Measurements from ENCODE around the gene RGMA.

RGMA gene

DNA sequence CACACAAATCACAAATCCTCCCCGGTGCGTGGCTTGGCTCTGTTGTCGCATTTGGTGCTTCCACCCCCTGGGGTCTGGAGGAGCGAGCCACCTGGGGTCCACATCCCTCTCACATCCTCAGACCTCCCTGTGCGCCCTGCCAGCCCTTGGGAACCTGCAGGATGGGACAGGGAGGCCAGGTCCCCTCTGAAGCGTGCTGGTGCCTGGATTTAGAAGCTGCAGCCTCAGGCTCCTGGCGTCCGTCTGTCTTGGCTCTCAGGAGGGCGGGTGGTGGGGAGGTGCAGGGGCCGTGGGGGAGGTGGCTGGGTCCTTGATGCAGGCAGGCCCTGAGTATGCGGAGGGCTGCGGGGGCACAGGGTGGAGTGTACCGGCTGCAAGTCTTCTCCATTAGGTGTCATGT lies 38.4 kb downstream of the RGMA start:
- no peaks in the 10 kb centered on the region for H3K36me3 ChIP-seq (ENCODE audit: insufficient read depth)
- no peak overlapping the region for H3K4me3 ChIP-seq (IDR thresholded peaks at IDR 0.05; ENCODE audit: insufficient read depth, low read depth, low read length)
- H3K4me1 ChIP-seq (ENCODE audit: low read depth, poor library complexity, severe bottlenecking) = no peaks in the 10 kb centered on the region
- H2AFZ ChIP-seq (ENCODE audit: low read depth) = no peak overlapping the region
- no peak overlapping the region for H3K27ac ChIP-seq
- H3K79me2 ChIP-seq (ENCODE audit: insufficient read depth, low read depth) = no peaks in the 10 kb centered on the region
- H3K4me2 ChIP-seq = no peak overlapping the region
- no peaks in the 10 kb centered on the region for H4K20me1 ChIP-seq (ENCODE audit: insufficient read depth)
- H3K27me3 ChIP-seq (ENCODE audit: insufficient read depth, low read depth) = no peaks in the 10 kb centered on the region
- no peak overlapping the region for H3K9ac ChIP-seq
- TF ChIP-seq, protein P1, sequence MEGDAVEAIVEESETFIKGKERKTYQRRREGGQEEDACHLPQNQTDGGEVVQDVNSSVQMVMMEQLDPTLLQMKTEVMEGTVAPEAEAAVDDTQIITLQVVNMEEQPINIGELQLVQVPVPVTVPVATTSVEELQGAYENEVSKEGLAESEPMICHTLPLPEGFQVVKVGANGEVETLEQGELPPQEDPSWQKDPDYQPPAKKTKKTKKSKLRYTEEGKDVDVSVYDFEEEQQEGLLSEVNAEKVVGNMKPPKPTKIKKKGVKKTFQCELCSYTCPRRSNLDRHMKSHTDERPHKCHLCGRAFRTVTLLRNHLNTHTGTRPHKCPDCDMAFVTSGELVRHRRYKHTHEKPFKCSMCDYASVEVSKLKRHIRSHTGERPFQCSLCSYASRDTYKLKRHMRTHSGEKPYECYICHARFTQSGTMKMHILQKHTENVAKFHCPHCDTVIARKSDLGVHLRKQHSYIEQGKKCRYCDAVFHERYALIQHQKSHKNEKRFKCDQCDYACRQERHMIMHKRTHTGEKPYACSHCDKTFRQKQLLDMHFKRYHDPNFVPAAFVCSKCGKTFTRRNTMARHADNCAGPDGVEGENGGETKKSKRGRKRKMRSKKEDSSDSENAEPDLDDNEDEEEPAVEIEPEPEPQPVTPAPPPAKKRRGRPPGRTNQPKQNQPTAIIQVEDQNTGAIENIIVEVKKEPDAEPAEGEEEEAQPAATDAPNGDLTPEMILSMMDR (conservative IDR thresholded peaks at IDR 0.05; ENCODE audit: low read depth, low read length) = no peak

DNA sequence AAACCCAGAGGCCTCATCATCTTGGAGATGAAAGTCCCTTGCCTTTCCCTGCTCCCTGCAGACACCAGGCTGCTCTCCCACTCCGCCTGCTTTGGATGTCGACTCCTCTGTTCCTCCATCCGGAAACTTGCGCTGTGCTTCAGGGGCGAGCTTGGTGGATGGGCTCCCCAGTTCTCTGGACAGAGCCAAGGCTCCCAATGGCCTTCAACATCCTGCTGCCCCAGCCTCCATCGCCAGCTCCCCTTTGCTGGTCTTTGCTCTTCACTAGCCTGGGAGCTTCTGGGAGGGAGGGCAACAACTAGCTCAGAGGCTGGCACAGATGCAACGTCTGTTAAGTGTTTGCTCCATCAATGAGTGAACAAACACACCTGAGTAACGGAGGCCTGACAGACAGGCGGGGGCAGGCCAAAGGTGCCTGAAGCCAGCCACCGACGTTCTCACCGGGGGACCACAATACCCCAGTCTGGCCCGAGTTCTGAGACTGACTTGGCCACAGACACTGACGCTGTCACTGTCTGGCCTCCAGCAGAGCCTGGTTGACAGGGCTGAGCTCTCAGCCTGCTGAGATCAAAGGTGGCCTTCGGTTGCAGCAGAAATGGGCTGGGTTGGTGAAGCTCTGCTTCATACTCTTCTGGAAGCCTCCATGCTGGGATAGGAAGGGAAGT lies 39.0 kb downstream of the RGMA start:
- Histone ChIP-seq H3K27ac (no peak overlapping the region), H3K36me3 (ENCODE audit: insufficient read depth) (no peaks in the 10 kb centered on the region), H2AFZ (ENCODE audit: low read depth) (no peak overlapping the region), H3K4me1 (ENCODE audit: low read depth, poor library complexity, severe bottlenecking) (no peaks in the 10 kb centered on the region), H3K9ac (no peak overlapping the region), H3K4me2 (no peak overlapping the region), H3K27me3 (ENCODE audit: insufficient read depth, low read depth) (no peaks in the 10 kb centered on the region), H3K79me2 (ENCODE audit: insufficient read depth, low read depth) (no peaks in the 10 kb centered on the region), H3K4me3 (IDR thresholded peaks at IDR 0.05; ENCODE audit: insufficient read depth, low read depth, low read length) (no peak overlapping the region), H4K20me1 (ENCODE audit: insufficient read depth) (no peaks in the 10 kb centered on the region)
- TF ChIP-seq, protein P1 (conservative IDR thresholded peaks at IDR 0.05; ENCODE audit: low read depth, low read length) = no peak

DNA sequence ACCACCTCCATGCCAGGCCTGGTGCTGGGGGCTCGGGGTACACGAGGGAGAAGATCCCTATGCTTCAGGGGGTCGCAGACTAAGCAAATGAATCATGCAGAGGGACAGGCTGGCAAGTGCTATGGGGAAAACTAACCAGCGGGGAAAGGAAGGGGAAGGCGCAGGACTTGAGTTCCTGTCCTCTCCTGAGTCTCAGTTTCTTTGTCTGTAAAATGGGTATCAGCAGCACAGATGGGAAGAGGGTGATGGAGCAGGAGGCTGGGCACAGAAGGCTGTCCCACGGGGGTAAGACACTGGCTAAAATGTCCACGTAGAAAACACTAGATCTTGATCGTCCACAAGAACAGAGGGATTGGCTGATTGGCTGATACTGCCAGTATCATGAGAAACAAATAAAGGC lies 39.8 kb downstream of the RGMA start:
- Histone ChIP-seq H3K79me2 (ENCODE audit: insufficient read depth, low read depth) (no peaks in the 10 kb centered on the region), H3K27me3 (ENCODE audit: insufficient read depth, low read depth) (no peaks in the 10 kb centered on the region), H3K4me1 (ENCODE audit: low read depth, poor library complexity, severe bottlenecking) (no peaks in the 10 kb centered on the region), H3K4me2 (no peak overlapping the region), H4K20me1 (ENCODE audit: insufficient read depth) (no peaks in the 10 kb centered on the region), H3K36me3 (ENCODE audit: insufficient read depth) (no peaks in the 10 kb centered on the region), H3K9ac (no peak overlapping the region), H3K27ac (no peak overlapping the region), H2AFZ (ENCODE audit: low read depth) (no peak overlapping the region), H3K4me3 (IDR thresholded peaks at IDR 0.05; ENCODE audit: insufficient read depth, low read depth, low read length) (no peak overlapping the region)
- TF ChIP-seq, protein P1 (conservative IDR thresholded peaks at IDR 0.05; ENCODE audit: low read depth, low read length) = no peak

DNA sequence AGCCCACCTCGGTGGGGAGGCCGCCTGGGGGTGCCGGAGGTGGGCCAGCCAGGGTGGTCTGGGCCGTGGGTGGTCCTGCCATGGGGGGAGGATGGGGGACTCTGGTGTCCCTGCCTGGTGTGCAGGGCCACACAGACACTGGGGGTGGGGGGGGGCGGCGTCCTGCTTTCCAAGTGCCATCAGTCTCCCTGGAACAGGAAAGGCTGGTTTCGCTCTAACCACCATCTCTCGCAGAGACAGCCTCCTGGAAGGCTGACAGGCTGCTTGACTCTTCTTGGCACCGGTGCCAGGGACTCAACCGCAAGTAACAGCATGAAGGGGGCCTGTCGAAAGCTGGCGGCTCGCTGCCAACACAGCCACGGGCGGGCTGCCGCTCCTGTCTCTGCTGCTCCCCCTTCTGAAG lies 40.3 kb downstream of the RGMA start:
- no peaks in the 10 kb centered on the region for H3K4me1 ChIP-seq (ENCODE audit: low read depth, poor library complexity, severe bottlenecking)

More for the DNA sequence above, 40.3 kb downstream of the RGMA start:
- Histone ChIP-seq H3K27me3 (ENCODE audit: insufficient read depth, low read depth) (no peaks in the 10 kb centered on the region), H3K36me3 (ENCODE audit: insufficient read depth) (no peaks in the 10 kb centered on the region), H4K20me1 (ENCODE audit: insufficient read depth) (no peaks in the 10 kb centered on the region), H3K79me2 (ENCODE audit: insufficient read depth, low read depth) (no peaks in the 10 kb centered on the region), H3K27ac (no peak overlapping the region), H3K4me3 (IDR thresholded peaks at IDR 0.05; ENCODE audit: insufficient read depth, low read depth, low read length) (no peak overlapping the region), H3K9ac (no peak overlapping the region), H2AFZ (ENCODE audit: low read depth) (no peak overlapping the region), H3K4me2 (no peak overlapping the region)
- TF ChIP-seq, protein P1 (conservative IDR thresholded peaks at IDR 0.05; ENCODE audit: low read depth, low read length) = no peak
